HepG2 (cell line): Measurements from ENCODE around the gene ACTN1. TPM values are rescaled to one million over a fixed set of nuclear protein-coding genes. Genes with fewer than 3 reads are reported as not detected.

ENCODE experiments used
- ATRX ChIP-seq: sonication (generic); formaldehyde crosslinking; IDR thresholded peaks from 2 replicates; pipeline ENCODE4 v1.4.0; 2020; ENCODE audit warnings: missing genetic modification reagents, borderline replicate concordance
- CREB1 ChIP-seq, 2 experiments: fragments of 450-650 bp in 1 of 2; IDR thresholded peaks; 2 replicates each; pipeline ENCODE4 v1.6.1; 2016 to 2017; ENCODE audit warnings: control low read depth in 1 of 2, mild to moderate bottlenecking in 1 of 2, missing compliant biosample characterization in 1 of 2, missing genetic modification characterization in 1 of 2
- ELF3 ChIP-seq: IDR thresholded peaks from 2 replicates; pipeline ENCODE4 v1.6.1; 2016; ENCODE audit warnings: missing genetic modification reagents, missing compliant biosample characterization
- FOXO1 ChIP-seq: sonication (generic); formaldehyde crosslinking; IDR thresholded peaks from 2 replicates; pipeline ENCODE4 v1.4.0; 2020; ENCODE audit warnings: missing genetic modification reagents
- KDM6A ChIP-seq: IDR thresholded peaks from 2 replicates; pipeline ENCODE4 v1.6.1; 2016; ENCODE audit warnings: low read depth
- KLF16 ChIP-seq, 2 experiments: sonication (generic) in 1 of 2; formaldehyde crosslinking in 1 of 2; IDR thresholded peaks; 2 replicates each; pipeline versions ENCODE4 v1.6.1 to v1.8.0; 2016 to 2023; ENCODE audit warnings: missing genetic modification reagents in 2 of 2, missing compliant biosample characterization in 1 of 2
- MAFG ChIP-seq: sonication (generic); formaldehyde crosslinking; IDR thresholded peaks from 2 replicates; pipeline ENCODE4 v1.5.1; 2020; ENCODE audit warnings: mild to moderate bottlenecking, missing genetic modification reagents
- MED8 ChIP-seq: sonication (generic); formaldehyde crosslinking; IDR thresholded peaks from 2 replicates; pipeline ENCODE4 v1.8.1; 2023; ENCODE audit warnings: mild to moderate bottlenecking, missing genetic modification reagents; ENCODE audit not compliant: insufficient replicate concordance
- MYC ChIP-seq: sonication (generic); formaldehyde crosslinking; IDR thresholded peaks from 2 replicates; pipeline ENCODE4 v1.9.0; 2021; ENCODE audit warnings: missing genetic modification reagents, borderline replicate concordance
- NCOR1 ChIP-seq: fragments of 200-600 bp; sonication (generic); IDR thresholded peaks from 2 replicates; pipeline ENCODE4 v1.7.0; 2017; ENCODE audit warnings: antibody characterized with exemption, low read length, borderline replicate concordance
- NFYB ChIP-seq: sonication (generic); formaldehyde crosslinking; IDR thresholded peaks from 2 replicates; pipeline ENCODE4 v1.4.0; 2020; ENCODE audit warnings: missing genetic modification reagents
- SOX6 ChIP-seq, 2 experiments: fragments of 450-650 bp in 1 of 2; sonication (generic) in 1 of 2; formaldehyde crosslinking in 1 of 2; IDR thresholded peaks; 2 replicates each; pipeline versions ENCODE4 v1.4.0 to v1.6.1; 2017 to 2020; ENCODE audit warnings: antibody characterized with exemption in 1 of 2, mild to moderate bottlenecking in 1 of 2, missing genetic modification reagents in 1 of 2
- SRSF1 ChIP-seq: fragments of 200-400 bp; formaldehyde crosslinking; optimal IDR thresholded peaks from 2 replicates; pipeline ENCODE3; 2017; ENCODE audit warnings: mild to moderate bottlenecking, low read depth, low read length, moderate library complexity
- ZNF121 ChIP-seq: sonication (generic); formaldehyde crosslinking; IDR thresholded peaks from 2 replicates; pipeline ENCODE4 v1.5.0; 2020; ENCODE audit warnings: mild to moderate bottlenecking, missing genetic modification reagents
- ZNF20 ChIP-seq: sonication (generic); formaldehyde crosslinking; IDR thresholded peaks from 2 replicates; pipeline ENCODE4 v1.4.0; 2020; ENCODE audit warnings: mild to moderate bottlenecking, moderate library complexity, missing genetic modification reagents
- ZNF232 ChIP-seq: sonication (generic); formaldehyde crosslinking; IDR thresholded peaks from 2 replicates; pipeline ENCODE4 v1.4.0; 2020; ENCODE audit warnings: missing genetic modification reagents, borderline replicate concordance
- polyA plus RNA-seq, 8 experiments: library from polyadenylated mRNA; depleted of rRNA in 3 of 8; stranded (reverse) in 7 of 8; unstranded in 1 of 8; fragments of >200 nt; fragmentation: Illumina TruSeq in 4 of 8; extraction: Trizol in 4 of 8; gene quantifications; 2 replicates each; pipeline versions ENCODE4 v1.2.1 to v1.2.3, GENCODE V29; 2011 to 2016; ENCODE audit warnings: low read depth in 4 of 8, missing spikeins in 1 of 8, mixed read lengths in 1 of 8; ENCODE audit not compliant: insufficient read depth in 1 of 8
- total RNA-seq, 5 experiments: library from RNA; depleted of rRNA; stranded (reverse); fragments of >200 nt; fragmentation: Illumina TruSeq; extraction: Trizol; gene quantifications; 2 replicates each; pipeline ENCODE4 v1.2.3, GENCODE V29; 2016; ENCODE audit warnings: low read depth in 1 of 5
- TF ChIP-seq, protein P1 (sequence below), 2 experiments: sonication (generic) in 1 of 2; formaldehyde crosslinking in 1 of 2; IDR thresholded peaks; 2 replicates each; pipeline versions ENCODE4 v1.4.0 to v1.6.1; 2016 to 2020; ENCODE audit warnings: borderline replicate concordance in 1 of 2, low read depth in 1 of 2, mild to moderate bottlenecking in 1 of 2, missing genetic modification reagents in 1 of 2
- TF ChIP-seq, protein P2 (sequence below): sonication (generic); formaldehyde crosslinking; IDR thresholded peaks from 2 replicates; pipeline ENCODE4 v1.5.1; 2020; ENCODE audit warnings: missing genetic modification reagents, mild to moderate bottlenecking, borderline replicate concordance
- TF ChIP-seq, protein P3 (sequence below): sonication (generic); formaldehyde crosslinking; IDR thresholded peaks from 2 replicates; pipeline ENCODE4 v1.4.0; 2020; ENCODE audit warnings: mild to moderate bottlenecking, missing genetic modification reagents

ACTN1 gene
- total and polyA plus RNA-seq, 2 of the 13 experiments (the other 11 are each of a cell fraction or from before 2014, with no cell fraction given): 58.6 to 162 TPM

DNA sequence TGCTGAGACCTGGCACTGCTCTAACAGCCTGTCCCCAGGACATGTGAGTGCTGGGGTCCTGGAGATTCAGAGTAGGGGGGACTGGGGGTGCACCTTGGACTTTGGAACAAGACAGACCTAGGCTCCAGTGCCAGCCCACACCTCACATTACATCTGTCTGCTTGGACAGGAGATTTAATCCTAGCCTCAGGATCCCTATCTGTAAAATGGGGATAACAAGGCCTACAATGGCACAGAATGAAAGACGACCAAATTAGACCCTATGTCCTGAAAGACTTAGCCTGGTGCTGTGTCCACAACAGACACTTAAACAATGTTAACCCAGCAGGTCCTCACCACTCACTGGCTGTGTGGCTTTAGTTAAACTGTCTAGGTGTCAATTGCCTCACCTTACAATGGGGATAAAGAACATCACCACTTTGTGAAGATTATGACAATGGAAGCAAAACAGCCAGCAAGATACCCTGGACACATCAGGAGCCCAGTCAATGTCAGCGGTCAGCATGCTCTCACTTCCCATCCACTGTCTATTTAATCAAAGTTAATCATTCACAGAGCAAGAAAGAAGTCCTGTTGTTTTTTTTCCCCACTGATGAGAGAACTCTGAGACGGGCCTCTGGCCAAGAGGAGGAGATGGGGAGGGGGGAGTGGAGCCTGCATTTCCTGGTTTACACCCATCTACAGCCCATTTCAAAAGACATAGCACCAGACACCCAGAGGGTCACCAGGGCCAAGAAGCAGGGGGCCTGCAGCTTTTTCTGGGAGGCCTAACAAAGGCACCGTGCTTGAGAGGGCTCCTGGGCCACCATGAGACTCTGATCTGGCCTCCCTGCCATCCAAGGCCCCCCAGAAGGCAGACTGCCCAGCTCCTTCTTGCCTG is 40.6 kb downstream of the ACTN1 start (continued):
- peak; percentile 63; the same call in 1 of the 2 replicates for TF ChIP-seq NCOR1
- TF ChIP-seq MED8 (CRISPR knock-in tag): no peak
- TF ChIP-seq, protein P1, sequence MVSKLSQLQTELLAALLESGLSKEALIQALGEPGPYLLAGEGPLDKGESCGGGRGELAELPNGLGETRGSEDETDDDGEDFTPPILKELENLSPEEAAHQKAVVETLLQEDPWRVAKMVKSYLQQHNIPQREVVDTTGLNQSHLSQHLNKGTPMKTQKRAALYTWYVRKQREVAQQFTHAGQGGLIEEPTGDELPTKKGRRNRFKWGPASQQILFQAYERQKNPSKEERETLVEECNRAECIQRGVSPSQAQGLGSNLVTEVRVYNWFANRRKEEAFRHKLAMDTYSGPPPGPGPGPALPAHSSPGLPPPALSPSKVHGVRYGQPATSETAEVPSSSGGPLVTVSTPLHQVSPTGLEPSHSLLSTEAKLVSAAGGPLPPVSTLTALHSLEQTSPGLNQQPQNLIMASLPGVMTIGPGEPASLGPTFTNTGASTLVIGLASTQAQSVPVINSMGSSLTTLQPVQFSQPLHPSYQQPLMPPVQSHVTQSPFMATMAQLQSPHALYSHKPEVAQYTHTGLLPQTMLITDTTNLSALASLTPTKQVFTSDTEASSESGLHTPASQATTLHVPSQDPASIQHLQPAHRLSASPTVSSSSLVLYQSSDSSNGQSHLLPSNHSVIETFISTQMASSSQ (IDR thresholded peaks at IDR 0.05; ENCODE audit: low read depth): peak; percentile 99
- TF ChIP-seq, protein P1 (CRISPR knock-in tag; IDR thresholded peaks at IDR 0.05; ENCODE audit: borderline replicate concordance): peak; percentile 99
- TF ChIP-seq, protein P2, sequence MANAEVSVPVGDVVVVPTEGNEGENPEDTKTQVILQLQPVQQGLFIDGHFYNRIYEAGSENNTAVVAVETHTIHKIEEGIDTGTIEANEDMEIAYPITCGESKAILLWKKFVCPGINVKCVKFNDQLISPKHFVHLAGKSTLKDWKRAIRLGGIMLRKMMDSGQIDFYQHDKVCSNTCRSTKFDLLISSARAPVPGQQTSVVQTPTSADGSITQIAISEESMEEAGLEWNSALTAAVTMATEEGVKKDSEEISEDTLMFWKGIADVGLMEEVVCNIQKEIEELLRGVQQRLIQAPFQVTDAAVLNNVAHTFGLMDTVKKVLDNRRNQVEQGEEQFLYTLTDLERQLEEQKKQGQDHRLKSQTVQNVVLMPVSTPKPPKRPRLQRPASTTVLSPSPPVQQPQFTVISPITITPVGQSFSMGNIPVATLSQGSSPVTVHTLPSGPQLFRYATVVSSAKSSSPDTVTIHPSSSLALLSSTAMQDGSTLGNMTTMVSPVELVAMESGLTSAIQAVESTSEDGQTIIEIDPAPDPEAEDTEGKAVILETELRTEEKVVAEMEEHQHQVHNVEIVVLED (CRISPR knock-in tag): 0 out of 2 replicates have a peak, but pooled peaks have one; percentile 25
- TF ChIP-seq, protein P3, sequence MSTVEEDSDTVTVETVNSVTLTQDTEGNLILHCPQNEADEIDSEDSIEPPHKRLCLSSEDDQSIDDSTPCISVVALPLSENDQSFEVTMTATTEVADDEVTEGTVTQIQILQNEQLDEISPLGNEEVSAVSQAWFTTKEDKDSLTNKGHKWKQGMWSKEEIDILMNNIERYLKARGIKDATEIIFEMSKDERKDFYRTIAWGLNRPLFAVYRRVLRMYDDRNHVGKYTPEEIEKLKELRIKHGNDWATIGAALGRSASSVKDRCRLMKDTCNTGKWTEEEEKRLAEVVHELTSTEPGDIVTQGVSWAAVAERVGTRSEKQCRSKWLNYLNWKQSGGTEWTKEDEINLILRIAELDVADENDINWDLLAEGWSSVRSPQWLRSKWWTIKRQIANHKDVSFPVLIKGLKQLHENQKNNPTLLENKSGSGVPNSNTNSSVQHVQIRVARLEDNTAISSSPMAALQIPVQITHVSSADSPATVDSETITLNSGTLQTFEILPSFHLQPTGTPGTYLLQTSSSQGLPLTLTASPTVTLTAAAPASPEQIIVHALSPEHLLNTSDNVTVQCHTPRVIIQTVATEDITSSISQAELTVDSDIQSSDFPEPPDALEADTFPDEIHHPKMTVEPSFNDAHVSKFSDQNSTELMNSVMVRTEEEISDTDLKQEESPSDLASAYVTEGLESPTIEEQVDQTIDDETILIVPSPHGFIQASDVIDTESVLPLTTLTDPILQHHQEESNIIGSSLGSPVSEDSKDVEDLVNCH (CRISPR knock-in tag): no peak
- TF ChIP-seq CREB1 (IDR thresholded peaks at IDR 0.05): no peak
- peak; percentile 47; the same call in 1 of the 2 replicates for TF ChIP-seq CREB1 (CRISPR knock-in tag; IDR thresholded peaks at IDR 0.05)
- TF ChIP-seq ZNF121 (CRISPR knock-in tag): 0 out of 2 replicates have a peak, but pooled peaks have one; percentile 42
- no peak for TF ChIP-seq NFYB (CRISPR knock-in tag)
- peak; percentile 68; the same call in 1 of the 2 replicates for TF ChIP-seq KDM6A (CRISPR knock-in tag)
- TF ChIP-seq MAFG: no peak
- TF ChIP-seq ZNF20: no peak
- peak; percentile 98 for TF ChIP-seq ELF3 (CRISPR knock-in tag)
- TF ChIP-seq KLF16 (CRISPR knock-in tag; IDR thresholded peaks at IDR 0.05): no peak
- no peak for TF ChIP-seq MYC
- TF ChIP-seq SOX6 (IDR thresholded peaks at IDR 0.05): no peak
- peak; percentile 99 for TF ChIP-seq SOX6 (CRISPR knock-in tag; IDR thresholded peaks at IDR 0.05)
- TF ChIP-seq FOXO1: peak; percentile 11; the same call in 1 of the 2 replicates
- no peak for TF ChIP-seq SRSF1
- TF ChIP-seq ZNF232 (CRISPR knock-in tag): 0 out of 2 replicates have a peak, but pooled peaks have one; percentile 28
- no peak for TF ChIP-seq ATRX (CRISPR knock-in tag)
